Breast epithelium (tissue), 3 donors: ENCODE data around the gene CEACAM19.

ENCODE experiments used
- POLR2A ChIP-seq: fragments of 450-650 bp; IDR thresholded peaks from one replicate; pipeline ENCODE4 v1.6.1; 2016; ENCODE audit warnings: antibody characterized with exemption, mild to moderate bottlenecking, moderate library complexity
- POLR2AphosphoS5 ChIP-seq, 3 donors: sonication (generic); formaldehyde crosslinking; IDR thresholded peaks; one replicate each; pipeline ENCODE4 v1.6.1; 2017; ENCODE audit warnings: antibody characterized with exemption in 3 of 3
- TF ChIP-seq, protein P1 (sequence below), 3 donors: fragments of 450-650 bp; IDR thresholded peaks; one replicate each; pipeline ENCODE4 v1.5.1; 2016 to 2017; ENCODE audit warnings: antibody characterized with exemption in 3 of 3, mild to moderate bottlenecking in 3 of 3, moderate library complexity in 3 of 3

DNA sequence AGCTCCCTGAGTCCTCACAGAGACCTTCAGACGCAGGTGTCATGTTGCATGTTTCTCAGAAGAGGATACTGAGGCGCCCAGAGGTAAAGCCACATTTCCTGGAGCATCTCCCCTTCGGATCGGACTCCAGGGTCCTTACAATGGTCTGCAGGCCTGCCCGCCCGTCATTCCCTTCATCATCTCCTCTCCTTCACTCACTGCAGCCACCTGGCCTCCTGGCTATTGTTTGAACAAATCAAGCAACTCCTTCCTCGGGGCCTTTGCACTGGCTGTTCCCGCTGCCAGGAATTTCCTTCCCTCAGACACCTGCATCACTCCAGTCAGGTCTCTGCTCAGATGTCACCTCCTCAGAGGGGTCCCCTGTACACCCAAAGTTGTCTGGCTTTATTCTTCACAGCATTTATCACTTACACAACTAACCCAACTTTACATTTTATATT is 48.0 kb downstream of the CEACAM19 start:
- TF ChIP-seq, protein P1, sequence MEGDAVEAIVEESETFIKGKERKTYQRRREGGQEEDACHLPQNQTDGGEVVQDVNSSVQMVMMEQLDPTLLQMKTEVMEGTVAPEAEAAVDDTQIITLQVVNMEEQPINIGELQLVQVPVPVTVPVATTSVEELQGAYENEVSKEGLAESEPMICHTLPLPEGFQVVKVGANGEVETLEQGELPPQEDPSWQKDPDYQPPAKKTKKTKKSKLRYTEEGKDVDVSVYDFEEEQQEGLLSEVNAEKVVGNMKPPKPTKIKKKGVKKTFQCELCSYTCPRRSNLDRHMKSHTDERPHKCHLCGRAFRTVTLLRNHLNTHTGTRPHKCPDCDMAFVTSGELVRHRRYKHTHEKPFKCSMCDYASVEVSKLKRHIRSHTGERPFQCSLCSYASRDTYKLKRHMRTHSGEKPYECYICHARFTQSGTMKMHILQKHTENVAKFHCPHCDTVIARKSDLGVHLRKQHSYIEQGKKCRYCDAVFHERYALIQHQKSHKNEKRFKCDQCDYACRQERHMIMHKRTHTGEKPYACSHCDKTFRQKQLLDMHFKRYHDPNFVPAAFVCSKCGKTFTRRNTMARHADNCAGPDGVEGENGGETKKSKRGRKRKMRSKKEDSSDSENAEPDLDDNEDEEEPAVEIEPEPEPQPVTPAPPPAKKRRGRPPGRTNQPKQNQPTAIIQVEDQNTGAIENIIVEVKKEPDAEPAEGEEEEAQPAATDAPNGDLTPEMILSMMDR (IDR thresholded peaks at IDR 0.05): no peak
- TF ChIP-seq POLR2A (no peak), POLR2AphosphoS5 (IDR thresholded peaks at IDR 0.05) (no peak)
